OCI-LY7 (cell line): ENCODE results near the gene CRYL1. TPM values are rescaled to one million over a fixed set of nuclear protein-coding genes. Genes with fewer than 3 reads are reported as not detected.

Experiments used
- BruUV-seq: library from RNA; stranded (reverse); fragments of 400-500 nt; replicated peaks from 2 replicates; lab custom pipeline; 2021; lab: Mats Ljungman, UMichigan
- CTCF ChIA-PET: fragments of 300-600 bp; sonication (Branson Sonifier 250); formaldehyde crosslinking; loops from one replicate; lab custom pipeline; 2022; ENCODE audit warnings: antibody characterized with exemption; ENCODE audit not compliant: unreplicated experiment; lab: Charles Lee
- POLR2A ChIA-PET: fragments of 300-600 bp; sonication (Branson Sonifier 250); formaldehyde crosslinking; loops from one replicate; lab custom pipeline; 2022; ENCODE audit warnings: antibody characterized with exemption; lab: Charles Lee
- DNase-seq: peaks from one replicate; pipeline ENCODE4 v3.0.0-alpha.2; 2015; ENCODE audit warnings: low spot score
- H2AFZ ChIP-seq: fragments of 200-600 bp; sonication (generic), shearing (Covaris generic); 2 replicates; pipeline ENCODE4 v1.6.1; 2014; ENCODE audit warnings: mild to moderate bottlenecking, antibody characterized with exemption, low read length, moderate library complexity
- H3K27ac ChIP-seq: fragments of 200-600 bp; sonication (generic); 2 replicates; pipeline ENCODE4 v1.5.1; 2014; ENCODE audit warnings: mixed run types, low read depth, mild to moderate bottlenecking, moderate library complexity, low read length, inconsistent platforms; ENCODE audit not compliant: poor library complexity, severe bottlenecking
- H3K36me3 ChIP-seq: fragments of 200-600 bp; sonication (generic); 2 replicates; pipeline ENCODE4 v1.6.1; 2014; ENCODE audit warnings: mild to moderate bottlenecking, antibody characterized with exemption, low read length, moderate library complexity, mixed read lengths; ENCODE audit not compliant: insufficient read depth
- H3K4me1 ChIP-seq: fragments of 200-600 bp; sonication (generic); 2 replicates; pipeline ENCODE4 v1.5.1; 2014; ENCODE audit warnings: mild to moderate bottlenecking, low read length; ENCODE audit not compliant: insufficient read depth, poor library complexity, severe bottlenecking
- H3K4me2 ChIP-seq: fragments of 200-600 bp; sonication (generic); 2 replicates; pipeline ENCODE4 v1.6.1; 2014; ENCODE audit warnings: mild to moderate bottlenecking, low read length
- H3K4me3 ChIP-seq: fragments of 200-600 bp; sonication (generic); 2 replicates; pipeline ENCODE4 v1.5.1; 2014; ENCODE audit warnings: mild to moderate bottlenecking, low read depth, low read length; ENCODE audit not compliant: poor library complexity, severe bottlenecking
- H3K79me2 ChIP-seq: fragments of 200-600 bp; sonication (generic); 2 replicates; pipeline ENCODE4 v1.6.1; 2016; ENCODE audit warnings: low read depth, mild to moderate bottlenecking, low read length, moderate library complexity, mixed read lengths; ENCODE audit not compliant: insufficient read depth
- H3K9me2 ChIP-seq: fragments of 200-600 bp; sonication (generic); 2 replicates; pipeline ENCODE4 v1.6.1; 2016; ENCODE audit warnings: mild to moderate bottlenecking, low read length, mixed read lengths; ENCODE audit not compliant: insufficient read depth
- H3K9me3 ChIP-seq: fragments of 200-600 bp; sonication (generic); 2 replicates; pipeline ENCODE4 v1.6.1; 2014; ENCODE audit warnings: mild to moderate bottlenecking, mixed run types, low read length, mixed read lengths
- H4K20me1 ChIP-seq: fragments of 200-600 bp; sonication (generic); 2 replicates; pipeline ENCODE4 v1.6.1; 2014; ENCODE audit warnings: mild to moderate bottlenecking, antibody characterized with exemption, low read length, moderate library complexity, mixed read lengths; ENCODE audit not compliant: insufficient read depth
- EZH2phosphoT487 ChIP-seq: fragments of 200-600 bp; sonication (generic); IDR thresholded peaks from 2 replicates; pipeline ENCODE4 v1.6.1; 2018; ENCODE audit warnings: low read depth, borderline replicate concordance, mild to moderate bottlenecking, mixed run types, antibody characterized with exemption, low read length, moderate library complexity, mixed read lengths
- intact Hi-C: fragments of 100-400 bp; cut with micrococcal nuclease; formaldehyde crosslinking; loops from one replicate; pipeline ENCODE4 v1.10.0; 2022; ENCODE audit not compliant: unreplicated experiment
- total RNA-seq, 2 experiments: library from RNA; depleted of rRNA in 1 of 2; stranded (reverse); fragments of >200 nt in 1 of 2; shearing (Covaris generic) in 1 of 2; gene quantifications; 2 replicates each; pipeline ENCODE4 v1.2.3, GENCODE V29; 2014 to 2022
- TF ChIP-seq, protein P1 (sequence below): fragments of 200-600 bp; sonication (generic); conservative IDR thresholded peaks from 2 replicates; pipeline ENCODE4 v1.5.1; 2014; ENCODE audit warnings: mild to moderate bottlenecking, antibody characterized with exemption, low read length, moderate library complexity, mixed read lengths

CRYL1 gene
- total RNA-seq, 2 experiments from 2014 or later = not detected

DNA sequence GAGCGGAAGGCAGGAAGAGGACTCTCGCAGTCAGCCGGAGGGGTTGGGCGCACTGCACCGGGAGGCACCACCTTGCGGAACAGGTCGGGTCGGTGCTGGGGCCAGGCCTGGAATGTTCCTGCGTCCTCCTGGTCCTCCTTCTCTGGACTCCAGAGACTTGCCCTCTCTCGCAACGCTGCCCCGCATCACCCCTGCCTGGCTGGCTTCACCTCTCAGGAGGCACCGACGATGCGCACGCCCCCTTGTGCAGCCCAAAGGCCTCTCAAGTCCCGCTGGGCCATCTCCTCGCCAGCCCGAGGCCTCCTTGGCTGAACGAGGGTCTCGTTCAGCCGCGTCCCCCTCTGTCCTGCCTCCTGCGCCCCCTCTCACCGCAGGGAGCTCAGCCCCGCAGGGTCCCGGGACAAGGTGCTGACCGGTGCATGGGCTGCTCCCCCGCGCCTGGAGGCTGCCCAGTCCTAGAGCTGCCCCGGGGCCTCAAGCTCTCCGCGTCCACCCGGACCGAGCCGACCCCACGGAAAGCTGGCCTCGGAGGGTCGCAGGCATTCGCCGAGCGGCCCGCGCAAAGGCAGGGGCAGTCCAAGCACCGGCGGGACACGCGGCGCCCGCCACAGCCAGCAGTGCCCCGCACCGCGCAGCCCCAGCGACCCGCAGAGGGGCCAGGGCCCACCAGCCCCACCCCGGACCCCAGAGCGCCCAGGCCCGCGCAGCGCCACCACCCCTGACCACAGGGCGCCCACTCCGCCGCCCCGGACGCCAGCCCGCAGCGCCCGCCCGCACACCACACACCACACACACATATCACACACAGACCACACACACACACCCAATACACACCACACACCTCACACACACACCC, 133.8 kb downstream of the CRYL1 start:
- TF ChIP-seq, protein P1, sequence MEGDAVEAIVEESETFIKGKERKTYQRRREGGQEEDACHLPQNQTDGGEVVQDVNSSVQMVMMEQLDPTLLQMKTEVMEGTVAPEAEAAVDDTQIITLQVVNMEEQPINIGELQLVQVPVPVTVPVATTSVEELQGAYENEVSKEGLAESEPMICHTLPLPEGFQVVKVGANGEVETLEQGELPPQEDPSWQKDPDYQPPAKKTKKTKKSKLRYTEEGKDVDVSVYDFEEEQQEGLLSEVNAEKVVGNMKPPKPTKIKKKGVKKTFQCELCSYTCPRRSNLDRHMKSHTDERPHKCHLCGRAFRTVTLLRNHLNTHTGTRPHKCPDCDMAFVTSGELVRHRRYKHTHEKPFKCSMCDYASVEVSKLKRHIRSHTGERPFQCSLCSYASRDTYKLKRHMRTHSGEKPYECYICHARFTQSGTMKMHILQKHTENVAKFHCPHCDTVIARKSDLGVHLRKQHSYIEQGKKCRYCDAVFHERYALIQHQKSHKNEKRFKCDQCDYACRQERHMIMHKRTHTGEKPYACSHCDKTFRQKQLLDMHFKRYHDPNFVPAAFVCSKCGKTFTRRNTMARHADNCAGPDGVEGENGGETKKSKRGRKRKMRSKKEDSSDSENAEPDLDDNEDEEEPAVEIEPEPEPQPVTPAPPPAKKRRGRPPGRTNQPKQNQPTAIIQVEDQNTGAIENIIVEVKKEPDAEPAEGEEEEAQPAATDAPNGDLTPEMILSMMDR = no peak
- no peak for TF ChIP-seq EZH2phosphoT487
- Histone ChIP-seq H3K4me3 (no peak overlapping the region), H3K4me2 (no peak overlapping the region), H2AFZ (no peak overlapping the region), H3K4me1 (no peaks in the 10 kb centered on the region), H4K20me1 (no peaks in the 10 kb centered on the region), H3K27ac (no peak overlapping the region), H3K9me3 (peaks cover 17% of the 10 kb centered on the region; the same call in 1 of the 2 replicates), H3K79me2 (no peaks in the 10 kb centered on the region), H3K9me2 (no peaks in the 10 kb centered on the region), H3K36me3 (no peaks in the 10 kb centered on the region)
- no peak for DNase-seq
- ChIA-PET CTCF (no interaction called here), POLR2A (no interaction called here)
- intact Hi-C loops = no loop called here
- BruUV-seq = no TSS peak

DNA sequence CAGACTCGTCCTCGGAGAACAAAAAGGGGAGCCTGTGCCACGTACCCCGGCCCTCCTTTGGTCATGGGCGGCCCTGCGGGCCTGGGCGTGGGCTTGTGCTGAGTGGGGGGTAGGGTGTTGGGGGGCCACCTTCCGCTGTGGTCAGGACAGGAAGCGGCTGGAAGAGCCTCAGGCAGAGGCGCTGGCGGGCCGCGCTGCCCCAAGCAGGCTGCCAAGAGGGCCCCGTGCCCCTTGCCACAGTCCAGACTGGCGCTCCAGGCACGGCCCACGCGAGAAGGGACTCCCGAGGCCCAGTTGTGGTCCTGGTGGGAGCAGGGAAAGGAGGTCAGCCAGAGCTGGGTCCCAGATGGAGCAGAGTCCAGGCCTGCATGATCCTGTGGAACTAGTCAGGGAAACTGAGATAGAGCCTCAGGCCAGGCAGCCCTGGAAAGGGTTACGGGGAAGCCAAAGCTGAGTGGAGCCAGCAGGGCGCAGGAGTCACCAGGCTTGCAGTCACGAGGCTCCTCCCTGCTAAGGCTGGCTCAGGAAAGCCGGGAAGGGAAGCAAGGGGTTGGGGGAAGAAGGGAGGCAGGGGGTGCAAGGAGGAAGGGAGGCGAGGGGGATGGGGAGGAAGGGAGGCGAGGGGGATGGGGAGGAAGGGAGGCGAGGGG, 135.0 kb downstream of the CRYL1 start:
- H3K4me2 ChIP-seq = no peak overlapping the region
- TF ChIP-seq EZH2phosphoT487 = no peak
- TF ChIP-seq, protein P1 = no peak
- no peaks in the 10 kb centered on the region for H3K36me3 ChIP-seq
- POLR2A ChIA-PET = no interaction called here
- H3K9me2 ChIP-seq = no peaks in the 10 kb centered on the region
- H3K79me2 ChIP-seq = no peaks in the 10 kb centered on the region
- no peak for DNase-seq
- peaks cover 17% of the 10 kb centered on the region; the same call in 1 of the 2 replicates for H3K9me3 ChIP-seq
- BruUV-seq = no TSS peak
- H2AFZ ChIP-seq = no peak overlapping the region
- intact Hi-C loops = no loop called here
- no peak overlapping the region for H3K27ac ChIP-seq
- no peaks in the 10 kb centered on the region for H4K20me1 ChIP-seq
- CTCF ChIA-PET = no interaction called here
- H3K4me1 ChIP-seq = no peaks in the 10 kb centered on the region
- H3K4me3 ChIP-seq = no peak overlapping the region
